A549 (cell line): Measurements from ENCODE around the gene AMER3.

Experiments
- HOXA7 ChIP-seq: fragments of 250-450 bp; sonication (Bioruptor Pico); IDR thresholded peaks from 2 replicates; pipeline ENCODE4 v1.5.0; 2020; ENCODE audit warnings: mild to moderate bottlenecking, moderate library complexity
- KDM1A ChIP-seq: fragments of 200-600 bp; sonication (generic); IDR thresholded peaks from 2 replicates; pipeline ENCODE4 v1.6.1; 2016; ENCODE audit warnings: low read depth, mild to moderate bottlenecking
- TF ChIP-seq, protein P1 (sequence below): fragments of >200 bp; sonication (Bioruptor Twin); formaldehyde crosslinking; IDR thresholded peaks from 3 replicates; pipeline ENCODE4 v1.5.1; 2016
- TF ChIP-seq, protein P2 (sequence below): IDR thresholded peaks from 2 replicates; pipeline ENCODE4 v1.6.1; 2012

DNA sequence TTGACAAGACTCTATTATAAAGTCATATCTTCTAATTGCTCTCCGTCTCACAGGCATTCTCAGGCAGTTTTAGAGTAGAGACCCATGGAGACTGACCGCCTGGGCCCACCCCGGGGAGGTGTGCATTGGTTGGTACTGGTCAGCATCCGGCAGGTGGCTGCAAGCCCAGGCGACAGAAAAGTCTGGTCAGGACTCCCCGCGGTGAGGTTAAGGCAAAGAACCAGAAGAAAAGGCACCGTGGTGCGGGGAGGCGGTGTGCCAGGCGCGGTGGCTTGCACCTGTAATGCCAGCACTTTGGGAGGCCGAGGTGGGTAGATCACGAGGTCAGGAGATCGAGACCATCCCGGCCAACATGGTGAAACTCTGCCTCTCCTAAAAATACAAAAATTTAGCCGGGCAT lies 32.5 kb downstream of the AMER3 start:
- no peak for TF ChIP-seq HOXA7 (CRISPR knock-in tag)
- TF ChIP-seq, protein P1, sequence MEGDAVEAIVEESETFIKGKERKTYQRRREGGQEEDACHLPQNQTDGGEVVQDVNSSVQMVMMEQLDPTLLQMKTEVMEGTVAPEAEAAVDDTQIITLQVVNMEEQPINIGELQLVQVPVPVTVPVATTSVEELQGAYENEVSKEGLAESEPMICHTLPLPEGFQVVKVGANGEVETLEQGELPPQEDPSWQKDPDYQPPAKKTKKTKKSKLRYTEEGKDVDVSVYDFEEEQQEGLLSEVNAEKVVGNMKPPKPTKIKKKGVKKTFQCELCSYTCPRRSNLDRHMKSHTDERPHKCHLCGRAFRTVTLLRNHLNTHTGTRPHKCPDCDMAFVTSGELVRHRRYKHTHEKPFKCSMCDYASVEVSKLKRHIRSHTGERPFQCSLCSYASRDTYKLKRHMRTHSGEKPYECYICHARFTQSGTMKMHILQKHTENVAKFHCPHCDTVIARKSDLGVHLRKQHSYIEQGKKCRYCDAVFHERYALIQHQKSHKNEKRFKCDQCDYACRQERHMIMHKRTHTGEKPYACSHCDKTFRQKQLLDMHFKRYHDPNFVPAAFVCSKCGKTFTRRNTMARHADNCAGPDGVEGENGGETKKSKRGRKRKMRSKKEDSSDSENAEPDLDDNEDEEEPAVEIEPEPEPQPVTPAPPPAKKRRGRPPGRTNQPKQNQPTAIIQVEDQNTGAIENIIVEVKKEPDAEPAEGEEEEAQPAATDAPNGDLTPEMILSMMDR, result no peak
- TF ChIP-seq KDM1A, result no peak
- TF ChIP-seq, protein P2, sequence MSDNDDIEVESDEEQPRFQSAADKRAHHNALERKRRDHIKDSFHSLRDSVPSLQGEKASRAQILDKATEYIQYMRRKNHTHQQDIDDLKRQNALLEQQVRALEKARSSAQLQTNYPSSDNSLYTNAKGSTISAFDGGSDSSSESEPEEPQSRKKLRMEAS, result no peak
